GDM1 (cell line): ENCODE data around the gene SENP8.
A peak's percentile ranks its signal among the peaks of the same experiment; 100 is the strongest.

Experiments
- DNase-seq: peaks from one replicate; lab custom pipeline; 2025; lab: John Stamatoyannopoulos, UW

SENP8 gene

GRCh38 chr15:72113347-72114031, 4.7 kb upstream of the SENP8 start:
- DNase-seq, result no peak

- no peak for DNase-seq
Observed at GRCh38 chr15:72116731-72117485, 1.3 kb upstream of the SENP8 start.

- DNase-seq, result peak; percentile 76
Observed at GRCh38 chr15:72117486-72118016, 652 bp upstream of the SENP8 start.

- DNase-seq, result no peak
Observed at GRCh38 chr15:72124218-72124617, 6.0 kb downstream of the SENP8 start.

GRCh38 chr15:72127724-72128322, 9.6 kb downstream of the SENP8 start:
- DNase-seq, result no peak

GRCh38 chr15:72128359-72128758, 10.2 kb downstream of the SENP8 start:
- DNase-seq, result no peak

- DNase-seq, result no peak
Observed at GRCh38 chr15:72130272-72130671, 12.1 kb downstream of the SENP8 start.

GRCh38 chr15:72131922-72132321, 13.7 kb downstream of the SENP8 start:
- no peak for DNase-seq

GRCh38 chr15:72133211-72133610, 15.0 kb downstream of the SENP8 start:
- DNase-seq, result no peak

GRCh38 chr15:72135719-72136118, 17.5 kb downstream of the SENP8 start:
- no peak for DNase-seq

- DNase-seq, result no peak
Observed at GRCh38 chr15:72136170-72137051, 18.2 kb downstream of the SENP8 start.

GRCh38 chr15:72139667-72140066, 21.5 kb downstream of the SENP8 start:
- DNase-seq, result no peak

GRCh38 chr15:72140088-72140487, 21.9 kb downstream of the SENP8 start:
- no peak for DNase-seq

GRCh38 chr15:72141171-72142084, 23.2 kb downstream of the SENP8 start:
- peak; percentile 32 for DNase-seq

GRCh38 chr15:72146221-72146620, 28.0 kb downstream of the SENP8 start:
- DNase-seq, result no peak

- no peak for DNase-seq
Observed at GRCh38 chr15:72146934-72147333, 28.7 kb downstream of the SENP8 start.

- DNase-seq, result no peak
Observed at GRCh38 chr15:72147418-72147817, 29.2 kb downstream of the SENP8 start.

GRCh38 chr15:72153269-72154000, 35.2 kb downstream of the SENP8 start:
- DNase-seq, result no peak

- no peak for DNase-seq
Observed at GRCh38 chr15:72154316-72154715, 36.1 kb downstream of the SENP8 start.

GRCh38 chr15:72155003-72155621, 36.9 kb downstream of the SENP8 start:
- DNase-seq, result no peak
